Measurements from ENCODE around the gene CAMTA1. TPM values are rescaled to one million over a fixed set of nuclear protein-coding genes. Genes with fewer than 3 reads are reported as not detected.
A peak's percentile ranks its signal among the peaks of the same experiment; 100 is the strongest.

CAMTA1 gene
- total RNA-seq, 2 donors from 2014 or later = 55.3 to 69.5 TPM

DNA sequence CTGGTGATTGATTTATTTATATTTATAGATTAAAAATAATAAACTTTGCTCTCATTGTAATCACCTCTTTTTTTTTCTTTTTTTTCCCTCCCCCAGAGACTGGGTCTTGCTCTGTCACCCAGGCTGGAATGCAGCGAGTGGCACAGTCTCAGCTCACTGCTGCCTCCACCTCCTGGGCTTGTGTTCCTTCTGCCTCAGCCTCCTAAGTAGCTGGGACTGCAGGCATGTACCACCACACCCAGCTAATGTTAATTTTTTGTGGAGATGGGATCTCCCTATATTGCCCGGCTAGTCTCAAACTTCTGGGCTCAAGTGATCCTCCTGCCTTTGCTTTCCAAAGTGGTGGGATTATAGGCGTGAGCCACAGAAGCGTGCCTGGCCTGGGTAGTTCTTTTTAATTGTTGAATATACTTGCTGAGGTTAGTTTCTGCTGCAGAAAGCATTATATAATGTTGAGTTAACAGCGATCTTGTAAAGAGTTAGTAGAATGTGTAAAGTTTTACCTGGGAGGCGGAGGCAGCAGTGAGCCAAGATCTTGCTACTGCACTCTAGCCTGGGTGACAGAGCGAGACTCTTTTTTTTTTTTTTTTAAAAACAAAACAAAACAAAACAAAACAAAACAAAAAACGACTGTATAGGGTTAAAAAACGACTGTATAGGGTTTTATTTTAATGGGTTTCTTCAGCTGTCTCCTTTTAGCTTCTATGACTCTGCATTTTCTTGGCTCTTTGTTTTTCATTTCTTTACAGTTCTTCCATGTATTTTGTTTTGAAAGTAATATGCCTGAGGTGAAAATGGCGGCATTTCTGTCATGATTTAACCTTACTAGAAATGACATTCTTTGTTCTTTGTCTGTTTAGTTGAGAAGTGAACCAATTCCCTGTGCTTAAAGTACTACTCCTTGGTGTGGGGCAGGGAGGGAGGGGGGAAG lies 82.7 kb downstream of the CAMTA1 start:
- H3K27ac Mint-ChIP-seq = no peak overlapping the region
- no peak overlapping the region for H3K4me3 Mint-ChIP-seq

GRCh38 chr1:6868660-6869380 lies 83.6 kb downstream of the CAMTA1 start:
- H3K36me3 Mint-ChIP-seq (ENCODE audit: low read depth) = peaks cover 4% of the 10 kb centered on the region
- H3K27ac Mint-ChIP-seq = peak overlapping the region; percentile 32
- H3K27me3 Mint-ChIP-seq = no peaks in the 10 kb centered on the region
- ATAC-seq (no peak), DNase-seq (no peak)
- no peak overlapping the region for H3K4me3 Mint-ChIP-seq
- peaks cover 39% of the 10 kb centered on the region for H3K4me1 Mint-ChIP-seq
- H3K9me3 ChIP-seq (ENCODE audit: control insufficient read depth, low read length, poor library complexity, severe bottlenecking) = no peaks in the 10 kb centered on the region

More for the DNA sequence above, 82.7 kb downstream of the CAMTA1 start:
- Mint-ChIP-seq H3K4me1 (peaks cover 42% of the 10 kb centered on the region), H3K27me3 (no peaks in the 10 kb centered on the region), H3K36me3 (ENCODE audit: low read depth) (peaks cover 4% of the 10 kb centered on the region)
- no peak for ATAC-seq
- no peaks in the 10 kb centered on the region for H3K9me3 ChIP-seq (ENCODE audit: control insufficient read depth, low read length, poor library complexity, severe bottlenecking)
- DNase-seq = no peak

DNA sequence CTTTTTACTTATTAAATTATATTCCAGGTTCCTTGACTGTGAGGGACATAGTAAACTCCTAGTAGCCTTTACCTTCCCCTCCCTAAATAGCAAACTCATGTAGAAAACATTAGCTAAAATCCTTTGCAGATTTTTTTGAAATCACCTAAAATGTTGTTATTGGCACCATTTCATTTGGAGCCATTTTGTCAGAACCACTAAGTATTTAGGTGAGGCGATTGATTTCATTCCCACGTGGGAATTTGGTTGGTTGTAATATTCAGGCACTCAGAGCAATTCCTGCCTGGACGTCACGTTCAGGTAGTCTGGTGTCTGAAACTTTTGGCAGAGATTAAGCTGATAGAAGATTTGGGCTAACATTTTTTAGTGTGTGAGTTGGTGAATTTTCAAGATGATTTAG lies 84.3 kb downstream of the CAMTA1 start:
- Mint-ChIP-seq H3K27ac (no peak overlapping the region), H3K4me3 (no peak overlapping the region), H3K36me3 (ENCODE audit: low read depth) (peaks cover 2% of the 10 kb centered on the region), H3K27me3 (no peaks in the 10 kb centered on the region), H3K4me1 (peaks cover 32% of the 10 kb centered on the region)
- no peak for DNase-seq
- no peak for ATAC-seq
- H3K9me3 ChIP-seq (ENCODE audit: control insufficient read depth, low read length, poor library complexity, severe bottlenecking) = no peaks in the 10 kb centered on the region

DNA sequence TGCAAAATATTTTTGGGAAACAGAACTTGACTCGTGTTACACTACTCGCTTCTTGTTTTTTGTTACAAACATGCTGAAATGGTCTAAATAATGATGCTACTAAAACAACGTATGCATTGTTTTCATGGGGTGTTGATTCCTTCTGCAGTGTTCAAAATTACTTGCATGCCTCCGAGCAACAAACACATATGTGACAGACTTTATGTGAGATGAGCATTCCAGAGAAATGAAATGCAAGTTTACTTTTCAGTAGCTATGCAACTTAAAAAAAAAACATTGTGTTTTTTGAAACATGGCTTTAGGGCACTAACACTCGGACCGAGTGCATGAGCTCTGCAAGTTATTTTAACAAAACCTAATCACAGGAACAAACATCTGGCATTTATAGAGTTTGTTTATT lies 84.8 kb downstream of the CAMTA1 start:
- Mint-ChIP-seq H3K4me3 (no peak overlapping the region), H3K27ac (no peak overlapping the region), H3K27me3 (no peaks in the 10 kb centered on the region), H3K4me1 (peaks cover 31% of the 10 kb centered on the region), H3K36me3 (ENCODE audit: low read depth) (peaks cover 2% of the 10 kb centered on the region)
- DNase-seq = no peak
- no peaks in the 10 kb centered on the region for H3K9me3 ChIP-seq (ENCODE audit: control insufficient read depth, low read length, poor library complexity, severe bottlenecking)
- no peak for ATAC-seq

GRCh38 chr1:6870571-6870970 lies 85.3 kb downstream of the CAMTA1 start:
- no peak for DNase-seq
- H3K9me3 ChIP-seq (ENCODE audit: control insufficient read depth, low read length, poor library complexity, severe bottlenecking) = no peaks in the 10 kb centered on the region
- no peak for ATAC-seq
- no peak overlapping the region for H3K4me3 Mint-ChIP-seq
- H3K36me3 Mint-ChIP-seq (ENCODE audit: low read depth) = peaks cover 2% of the 10 kb centered on the region
- no peak overlapping the region for H3K27ac Mint-ChIP-seq
- no peaks in the 10 kb centered on the region for H3K27me3 Mint-ChIP-seq
- H3K4me1 Mint-ChIP-seq = peaks cover 28% of the 10 kb centered on the region

GRCh38 chr1:6871300-6871972 lies 86.2 kb downstream of the CAMTA1 start:
- Mint-ChIP-seq H3K4me1 (peaks cover 25% of the 10 kb centered on the region), H3K27me3 (no peaks in the 10 kb centered on the region), H3K4me3 (no peak overlapping the region), H3K27ac (no peak overlapping the region), H3K36me3 (ENCODE audit: low read depth) (peaks cover 2% of the 10 kb centered on the region)
- ATAC-seq (no peak), DNase-seq (no peak)
- H3K9me3 ChIP-seq (ENCODE audit: control insufficient read depth, low read length, poor library complexity, severe bottlenecking) = no peaks in the 10 kb centered on the region

GRCh38 chr1:6872573-6873261 lies 87.5 kb downstream of the CAMTA1 start:
- ATAC-seq = no peak
- no peak for DNase-seq
- H3K27me3 Mint-ChIP-seq = no peaks in the 10 kb centered on the region
- no peaks in the 10 kb centered on the region for H3K9me3 ChIP-seq (ENCODE audit: control insufficient read depth, low read length, poor library complexity, severe bottlenecking)
- H3K27ac Mint-ChIP-seq = peak overlapping the region; percentile 29
- H3K4me3 Mint-ChIP-seq = no peak overlapping the region
- H3K4me1 Mint-ChIP-seq = peaks cover 20% of the 10 kb centered on the region
- peaks cover 2% of the 10 kb centered on the region for H3K36me3 Mint-ChIP-seq (ENCODE audit: low read depth)

- no peaks in the 10 kb centered on the region for H3K9me3 ChIP-seq (ENCODE audit: control insufficient read depth, low read length, poor library complexity, severe bottlenecking)
- ATAC-seq (no peak), DNase-seq (no peak)
- H3K27ac Mint-ChIP-seq = no peak overlapping the region
- no peak overlapping the region for H3K4me3 Mint-ChIP-seq
- H3K4me1 Mint-ChIP-seq = peaks cover 14% of the 10 kb centered on the region
- H3K36me3 Mint-ChIP-seq (ENCODE audit: low read depth) = peaks cover 2% of the 10 kb centered on the region
- H3K27me3 Mint-ChIP-seq = no peaks in the 10 kb centered on the region
These were observed 88.2 kb downstream of the CAMTA1 start for GRCh38 chr1:6873298-6874015.

DNA sequence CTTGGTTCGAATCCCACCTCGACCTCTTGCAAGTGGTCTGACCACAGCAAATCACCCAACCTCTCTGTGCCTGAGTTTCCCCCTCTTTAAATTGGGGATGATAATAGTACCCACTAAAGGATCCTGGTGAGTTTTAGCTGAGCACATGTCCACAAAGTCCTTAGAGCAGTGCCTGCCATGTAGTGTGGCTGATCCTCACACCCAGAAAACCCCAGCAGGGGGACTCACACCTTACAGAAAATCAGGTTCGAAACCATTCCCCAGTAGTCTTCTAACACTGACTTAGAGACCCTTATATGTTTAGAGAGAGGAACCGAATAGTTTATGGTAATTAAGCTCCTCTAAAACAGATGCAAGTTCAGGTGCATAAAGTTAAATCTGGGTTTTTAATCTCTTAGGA lies 89.0 kb downstream of the CAMTA1 start:
- Mint-ChIP-seq H3K27ac (no peak overlapping the region), H3K27me3 (no peaks in the 10 kb centered on the region), H3K4me3 (no peak overlapping the region), H3K36me3 (ENCODE audit: low read depth) (peaks cover 2% of the 10 kb centered on the region), H3K4me1 (peaks cover 9% of the 10 kb centered on the region)
- H3K9me3 ChIP-seq (ENCODE audit: control insufficient read depth, low read length, poor library complexity, severe bottlenecking) = no peaks in the 10 kb centered on the region
- DNase-seq = no peak
- ATAC-seq = no peak

GRCh38 chr1:6880951-6881690 lies 95.9 kb downstream of the CAMTA1 start:
- H3K36me3 Mint-ChIP-seq (ENCODE audit: low read depth) = peaks cover 2% of the 10 kb centered on the region
- H3K27me3 Mint-ChIP-seq = no peaks in the 10 kb centered on the region
- no peak overlapping the region for H3K4me3 Mint-ChIP-seq
- peaks cover 6% of the 10 kb centered on the region for H3K4me1 Mint-ChIP-seq
- ATAC-seq = no peak
- no peak for DNase-seq
- H3K9me3 ChIP-seq (ENCODE audit: control insufficient read depth, low read length, poor library complexity, severe bottlenecking) = no peaks in the 10 kb centered on the region
- no peak overlapping the region for H3K27ac Mint-ChIP-seq

DNA sequence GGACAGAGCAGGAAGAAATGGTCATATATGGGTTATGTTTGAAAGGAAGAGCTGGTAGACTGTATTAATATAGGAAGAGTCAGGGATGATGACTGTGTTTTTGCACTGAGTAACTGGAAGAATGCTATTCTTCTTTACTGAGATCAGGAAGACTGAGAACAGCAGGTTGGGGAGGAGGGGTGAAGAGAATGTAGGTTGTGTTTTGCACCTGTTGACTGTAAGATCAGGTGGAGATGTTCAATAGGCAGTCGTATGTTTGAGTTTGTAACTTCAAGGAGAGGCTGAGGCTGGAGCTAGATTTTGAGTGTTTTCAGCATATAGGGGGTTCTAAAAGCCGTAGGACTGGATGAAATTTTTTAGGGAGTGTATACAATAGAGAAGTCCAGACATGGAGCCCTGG lies 97.2 kb downstream of the CAMTA1 start:
- Mint-ChIP-seq H3K4me1 (peaks cover 6% of the 10 kb centered on the region), H3K36me3 (ENCODE audit: low read depth) (peaks cover 2% of the 10 kb centered on the region), H3K27ac (no peak overlapping the region), H3K27me3 (no peaks in the 10 kb centered on the region), H3K4me3 (no peak overlapping the region)
- ATAC-seq (no peak), DNase-seq (no peak)
- no peaks in the 10 kb centered on the region for H3K9me3 ChIP-seq (ENCODE audit: control insufficient read depth, low read length, poor library complexity, severe bottlenecking)

DNA sequence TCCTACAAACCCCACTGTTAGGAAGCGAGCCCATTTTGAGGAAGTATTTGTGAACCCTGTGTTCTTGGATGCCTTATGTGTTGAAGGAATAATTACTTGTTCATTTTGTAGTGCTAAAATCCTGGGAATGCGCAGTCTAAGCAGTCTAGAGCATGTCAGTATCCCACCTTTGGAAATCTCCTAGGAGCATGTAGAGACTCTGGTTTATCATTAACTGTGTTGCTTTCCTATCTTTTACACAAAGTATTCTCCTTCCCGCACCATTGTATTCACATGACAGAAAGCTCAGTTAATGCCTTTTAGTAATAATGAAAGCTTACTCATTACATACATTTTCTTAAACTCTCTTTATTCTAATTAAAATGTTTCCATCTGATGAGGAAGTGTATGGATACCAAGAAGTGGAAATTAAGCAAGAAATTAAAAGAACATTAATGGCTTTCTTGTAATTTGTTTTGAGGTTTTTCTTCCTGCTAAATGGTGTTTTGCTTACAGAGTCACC lies 99.4 kb downstream of the CAMTA1 start:
- Mint-ChIP-seq H3K4me1 (peaks cover 6% of the 10 kb centered on the region), H3K27ac (no peak overlapping the region), H3K4me3 (no peak overlapping the region), H3K27me3 (no peaks in the 10 kb centered on the region), H3K36me3 (ENCODE audit: low read depth) (peaks cover 6% of the 10 kb centered on the region)
- DNase-seq = no peak
- ATAC-seq = no peak
- H3K9me3 ChIP-seq (ENCODE audit: control insufficient read depth, low read length, poor library complexity, severe bottlenecking) = no peaks in the 10 kb centered on the region
